SJSA1 (cell line): ENCODE data around the gene CCN5. TPM values are rescaled to one million over a fixed set of nuclear protein-coding genes. Genes with fewer than 3 reads are reported as not detected.

Experiments
- DNase-seq, 2 experiments: peaks; one replicate each; pipeline ENCODE4 v3.0.0-alpha.2; 2015 to 2020; ENCODE audit warnings: low spot score in 2 of 2, low read depth in 1 of 2
- H3K27ac ChIP-seq: fragments of 250-450 bp; sonication (Bioruptor Pico); 2 replicates; pipeline ENCODE4 v1.5.1; 2020; ENCODE audit warnings: mild to moderate bottlenecking, moderate library complexity
- H3K27me3 ChIP-seq: fragments of 250-450 bp; sonication (Bioruptor Pico); replicated peaks from 2 replicates; pipeline ENCODE4 v1.5.1; 2020; ENCODE audit warnings: mild to moderate bottlenecking, moderate library complexity
- H3K36me3 ChIP-seq: fragments of 250-450 bp; sonication (Bioruptor Pico); 2 replicates; pipeline ENCODE4 v1.5.1; 2020; ENCODE audit warnings: mild to moderate bottlenecking
- H3K4me1 ChIP-seq: fragments of 250-450 bp; sonication (Bioruptor Pico); replicated peaks from 2 replicates; pipeline ENCODE4 v1.6.1; 2021; ENCODE audit warnings: mild to moderate bottlenecking
- H3K4me3 ChIP-seq: fragments of 250-450 bp; sonication (Bioruptor Pico); 2 replicates; pipeline ENCODE4 v1.5.1; 2020; ENCODE audit warnings: mild to moderate bottlenecking
- H3K9me3 ChIP-seq: fragments of 250-450 bp; sonication (Bioruptor Pico); replicated peaks from 2 replicates; pipeline ENCODE4 v1.5.1; 2020; ENCODE audit warnings: mild to moderate bottlenecking
- total RNA-seq: library from RNA; depleted of rRNA; stranded (reverse); fragments of >200 nt; shearing (Covaris generic); gene quantifications from 2 replicates; pipeline ENCODE4 v1.2.3, GENCODE V29; 2014

CCN5 gene
- total RNA-seq, 1 experiment from 2014 or later, result not detected

- Histone ChIP-seq H3K27ac (no peak overlapping the region), H3K36me3 (no peaks in the 10 kb centered on the region), H3K27me3 (no peaks in the 10 kb centered on the region), H3K9me3 (no peaks in the 10 kb centered on the region), H3K4me1 (peaks cover 29% of the 10 kb centered on the region), H3K4me3 (no peak overlapping the region)
- DNase-seq, result no peak
Observed at GRCh38 chr20:44701858-44702256, 13.3 kb upstream of the CCN5 start.

- Histone ChIP-seq H3K4me1 (peaks cover 29% of the 10 kb centered on the region), H3K27me3 (no peaks in the 10 kb centered on the region), H3K36me3 (no peaks in the 10 kb centered on the region), H3K27ac (no peak overlapping the region), H3K9me3 (no peaks in the 10 kb centered on the region), H3K4me3 (no peak overlapping the region)
- peak; percentile 56 to 79 for DNase-seq
Observed at GRCh38 chr20:44702776-44703175, 12.4 kb upstream of the CCN5 start.

- H3K4me3 ChIP-seq, result no peak overlapping the region
- DNase-seq, result no peak
- H3K27ac ChIP-seq, result no peak overlapping the region
- H3K4me1 ChIP-seq, result peaks cover 29% of the 10 kb centered on the region
- H3K36me3 ChIP-seq, result no peaks in the 10 kb centered on the region
- H3K9me3 ChIP-seq, result no peaks in the 10 kb centered on the region
- no peaks in the 10 kb centered on the region for H3K27me3 ChIP-seq
Observed at GRCh38 chr20:44703183-44703925, 11.8 kb upstream of the CCN5 start.

- Histone ChIP-seq H3K4me3 (no peak overlapping the region), H3K36me3 (no peaks in the 10 kb centered on the region), H3K27me3 (no peaks in the 10 kb centered on the region), H3K27ac (no peak overlapping the region), H3K9me3 (no peaks in the 10 kb centered on the region), H3K4me1 (peaks cover 29% of the 10 kb centered on the region)
- DNase-seq, result no peak
Observed at GRCh38 chr20:44703956-44704488, 11.1 kb upstream of the CCN5 start.

DNA sequence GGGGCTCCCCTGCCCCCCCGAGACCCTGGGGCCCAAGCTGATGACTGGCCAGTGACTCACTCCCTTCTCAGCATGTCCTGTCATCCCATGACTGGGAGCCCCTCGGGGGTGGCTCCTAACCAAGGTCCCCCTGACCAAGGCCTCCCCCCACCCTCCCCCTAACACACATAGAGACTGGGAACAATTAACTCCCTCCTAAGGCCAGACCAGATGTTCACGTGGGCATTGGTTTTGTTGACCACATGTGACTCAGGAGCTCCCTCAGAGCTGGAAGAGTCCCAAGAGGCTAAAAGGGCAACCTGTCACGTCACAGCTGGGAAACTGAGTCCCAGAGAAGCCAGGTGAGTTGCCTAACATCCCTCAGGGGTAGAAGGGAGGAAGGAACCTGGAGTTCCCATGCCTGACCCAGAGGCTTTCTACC is 10.6 kb upstream of the CCN5 start:
- Histone ChIP-seq H3K27me3 (no peaks in the 10 kb centered on the region), H3K36me3 (no peaks in the 10 kb centered on the region), H3K4me3 (no peak overlapping the region), H3K4me1 (peaks cover 29% of the 10 kb centered on the region), H3K9me3 (no peaks in the 10 kb centered on the region), H3K27ac (no peak overlapping the region)
- peak; percentile 49 to 67 for DNase-seq

DNA sequence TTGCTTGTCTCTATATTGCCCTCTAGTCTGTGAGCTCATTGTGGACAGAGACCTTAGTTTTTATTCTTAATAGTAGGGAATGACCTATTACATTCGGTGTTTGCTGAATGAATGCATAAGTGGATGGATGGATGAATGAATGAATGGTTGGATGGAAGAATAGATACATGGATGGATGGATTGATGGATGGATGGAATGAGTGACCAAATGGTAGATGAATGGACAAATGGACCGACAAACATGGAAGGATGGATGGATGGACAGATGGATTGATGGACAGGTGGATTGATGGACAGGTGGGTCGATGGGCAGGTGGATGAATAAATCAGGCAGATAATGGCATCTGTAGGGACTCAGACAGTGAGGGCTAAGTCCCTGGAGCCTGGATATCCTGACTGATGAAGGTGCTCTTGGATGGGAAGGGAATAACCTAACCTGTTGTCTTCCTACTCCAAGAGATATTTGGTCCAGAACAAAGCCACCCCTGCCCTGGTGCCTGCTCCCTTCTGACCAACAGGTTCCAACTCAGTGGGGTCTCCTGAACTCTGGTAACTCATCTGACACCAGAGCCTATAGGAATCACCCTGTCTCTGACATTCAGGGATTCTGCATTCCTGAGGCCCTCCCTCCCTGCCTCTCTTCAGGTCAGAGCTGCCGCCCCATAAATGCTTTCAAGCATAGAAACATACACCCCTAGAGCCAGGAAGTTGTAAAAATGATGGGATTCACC is 9.6 kb upstream of the CCN5 start:
- Histone ChIP-seq H3K9me3 (no peaks in the 10 kb centered on the region), H3K27ac (no peak overlapping the region), H3K36me3 (no peaks in the 10 kb centered on the region), H3K4me1 (peaks cover 29% of the 10 kb centered on the region), H3K4me3 (no peak overlapping the region), H3K27me3 (no peaks in the 10 kb centered on the region)
- DNase-seq, result no peak

GRCh38 chr20:44706301-44707017 is 8.7 kb upstream of the CCN5 start:
- Histone ChIP-seq H3K36me3 (no peaks in the 10 kb centered on the region), H3K27me3 (no peaks in the 10 kb centered on the region), H3K27ac (no peak overlapping the region), H3K9me3 (no peaks in the 10 kb centered on the region), H3K4me1 (peaks cover 29% of the 10 kb centered on the region), H3K4me3 (no peak overlapping the region)
- DNase-seq, result no peak

- no peaks in the 10 kb centered on the region for H3K27me3 ChIP-seq
- DNase-seq, result no peak
- no peaks in the 10 kb centered on the region for H3K9me3 ChIP-seq
- no peaks in the 10 kb centered on the region for H3K36me3 ChIP-seq
- no peak overlapping the region for H3K4me3 ChIP-seq
- H3K27ac ChIP-seq, result no peak overlapping the region
- peaks cover 29% of the 10 kb centered on the region for H3K4me1 ChIP-seq
Observed at GRCh38 chr20:44707018-44707579, 8.1 kb upstream of the CCN5 start.

GRCh38 chr20:44709380-44709779 is 5.8 kb upstream of the CCN5 start:
- no peak overlapping the region for H3K4me3 ChIP-seq
- H3K27me3 ChIP-seq, result no peaks in the 10 kb centered on the region
- DNase-seq, result no peak
- H3K27ac ChIP-seq, result no peak overlapping the region
- peaks cover 11% of the 10 kb centered on the region for H3K4me1 ChIP-seq
- H3K36me3 ChIP-seq, result no peaks in the 10 kb centered on the region
- no peaks in the 10 kb centered on the region for H3K9me3 ChIP-seq

DNA sequence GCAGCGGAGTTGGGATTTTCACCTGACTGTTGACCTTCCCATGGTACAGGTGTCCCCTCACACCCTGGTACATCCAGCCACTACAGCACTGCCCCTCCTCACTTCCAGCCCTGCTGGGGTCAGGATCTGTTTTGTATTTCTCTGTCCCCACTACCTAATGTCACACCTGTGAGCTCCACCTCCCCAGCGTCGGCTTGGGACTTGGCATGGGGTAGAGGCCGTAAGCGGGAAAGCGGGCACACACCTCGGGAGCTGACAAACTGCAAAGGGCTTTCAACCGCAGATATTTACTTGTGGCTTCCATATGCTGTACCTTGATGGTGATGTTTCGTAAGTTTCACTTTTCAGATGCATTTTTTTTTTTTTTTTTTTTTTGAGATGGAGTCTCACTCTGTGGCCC is 5.4 kb upstream of the CCN5 start:
- Histone ChIP-seq H3K9me3 (no peaks in the 10 kb centered on the region), H3K36me3 (no peaks in the 10 kb centered on the region), H3K4me3 (no peak overlapping the region), H3K27me3 (no peaks in the 10 kb centered on the region), H3K27ac (no peak overlapping the region), H3K4me1 (peaks cover 11% of the 10 kb centered on the region)
- DNase-seq, result no peak

- Histone ChIP-seq H3K4me3 (no peak overlapping the region), H3K9me3 (no peaks in the 10 kb centered on the region), H3K36me3 (no peaks in the 10 kb centered on the region), H3K27ac (no peak overlapping the region), H3K27me3 (no peaks in the 10 kb centered on the region), H3K4me1 (peaks cover 14% of the 10 kb centered on the region)
- no peak for DNase-seq
Observed at GRCh38 chr20:44711237-44711636, 3.9 kb upstream of the CCN5 start.

GRCh38 chr20:44714102-44714700 is 968 bp upstream of the CCN5 start:
- Histone ChIP-seq H3K27ac (no peak overlapping the region), H3K9me3 (no peaks in the 10 kb centered on the region), H3K27me3 (no peaks in the 10 kb centered on the region), H3K4me1 (peaks cover 15% of the 10 kb centered on the region), H3K4me3 (no peak overlapping the region), H3K36me3 (no peaks in the 10 kb centered on the region)
- no peak for DNase-seq

GRCh38 chr20:44715499-44716308 is 535 bp downstream of the CCN5 start:
- Histone ChIP-seq H3K9me3 (no peaks in the 10 kb centered on the region), H3K4me1 (peaks cover 23% of the 10 kb centered on the region), H3K4me3 (no peak overlapping the region), H3K36me3 (no peaks in the 10 kb centered on the region), H3K27ac (no peak overlapping the region), H3K27me3 (no peaks in the 10 kb centered on the region)
- no peak for DNase-seq
